Breast epithelium (tissue), 4 donors: ENCODE measurements around the gene PDZD2. TPM values are rescaled to one million over a fixed set of nuclear protein-coding genes. Genes with fewer than 3 reads are reported as not detected.

Experiments used
- DNase-seq, 2 donors: peaks; one replicate each; pipeline ENCODE4 v3.0.0-alpha.2; 2019; ENCODE audit warnings: low spot score in 2 of 2
- H3K27ac ChIP-seq, 2 donors: fragments of 200-600 bp; sonication (generic) in 1 of 2; one replicate each; pipeline ENCODE4 v1.5.1; 2016 to 2019; ENCODE audit warnings: mild to moderate bottlenecking in 1 of 2
- H3K27me3 ChIP-seq, 2 donors: fragments of 200-600 bp; sonication (generic) in 1 of 2; one replicate each; pipeline versions ENCODE4 v1.5.1 to v1.6.0; 2017 to 2019; ENCODE audit warnings: control low read depth in 1 of 2, mild to moderate bottlenecking in 1 of 2
- H3K36me3 ChIP-seq: fragments of 200-600 bp; one replicate; pipeline ENCODE4 v1.5.1; 2019
- H3K4me1 ChIP-seq, 2 donors: fragments of 200-600 bp; sonication (generic); one replicate each; pipeline ENCODE4 v1.5.1; 2016 to 2019; ENCODE audit warnings: control low read depth in 1 of 2
- H3K4me3 ChIP-seq, 3 donors: fragments of 200-600 bp; sonication (generic); 1 replicate in 2 of 3; 2 replicates in 1 of 3; pipeline ENCODE4 v1.5.1; 2016 to 2019; ENCODE audit warnings: mild to moderate bottlenecking in 3 of 3, moderate library complexity in 2 of 3
- H3K9me3 ChIP-seq, 2 donors: fragments of 200-600 bp; sonication (generic) in 1 of 2; one replicate each; pipeline ENCODE4 v1.5.1; 2016 to 2019; ENCODE audit warnings: control low read depth in 1 of 2
- CTCF ChIP-seq, 3 donors: fragments of 450-650 bp; IDR thresholded peaks; one replicate each; pipeline ENCODE4 v1.5.1; 2016 to 2017; ENCODE audit warnings: antibody characterized with exemption in 3 of 3, mild to moderate bottlenecking in 3 of 3, moderate library complexity in 3 of 3
- POLR2A ChIP-seq: fragments of 450-650 bp; IDR thresholded peaks from one replicate; pipeline ENCODE4 v1.6.1; 2016; ENCODE audit warnings: antibody characterized with exemption, mild to moderate bottlenecking, moderate library complexity
- POLR2AphosphoS5 ChIP-seq, 3 donors: sonication (generic); formaldehyde crosslinking; IDR thresholded peaks; one replicate each; pipeline ENCODE4 v1.6.1; 2017; ENCODE audit warnings: antibody characterized with exemption in 3 of 3
- intact Hi-C: fragments of 100-400 bp; cut with DNase I; formaldehyde crosslinking; loops from one replicate; pipeline ENCODE4 v1.15.1; 2023; ENCODE audit warnings: low total_unique reads
- total RNA-seq, 3 donors: library from RNA; depleted of rRNA; stranded (reverse); fragments of >200 nt; gene quantifications; one replicate each; pipeline ENCODE4 v1.1.0, GENCODE V29; 2016

PDZD2 gene
- total RNA-seq, 3 donors from 2014 or later: 16.8 to 23.3 (median 17.7) TPM

- no peak for DNase-seq
- TF ChIP-seq CTCF (IDR thresholded peaks at IDR 0.05) (no peak), POLR2A (no peak), POLR2AphosphoS5 (IDR thresholded peaks at IDR 0.05) (no peak)
- Histone ChIP-seq H3K27ac (no peak overlapping the region), H3K9me3 (no peaks in the 10 kb centered on the region), H3K4me3 (no peak overlapping the region), H3K36me3 (no peaks in the 10 kb centered on the region), H3K27me3 (no peaks in the 10 kb centered on the region), H3K4me1 (no peaks in the 10 kb centered on the region)
- intact Hi-C loops: no loop called here
Observed at GRCh38 chr5:32130865-32131264, 491.9 kb downstream of the PDZD2 start.

- intact Hi-C loops: no loop called here
- H3K27ac ChIP-seq: no peak overlapping the region
- DNase-seq: no peak
- no peaks in the 10 kb centered on the region for H3K4me1 ChIP-seq
- H3K36me3 ChIP-seq: no peaks in the 10 kb centered on the region
- TF ChIP-seq POLR2AphosphoS5 (IDR thresholded peaks at IDR 0.05) (no peak), CTCF (IDR thresholded peaks at IDR 0.05) (no peak), POLR2A (no peak)
- H3K27me3 ChIP-seq: no peaks in the 10 kb centered on the region
- no peaks in the 10 kb centered on the region for H3K9me3 ChIP-seq
- no peak overlapping the region for H3K4me3 ChIP-seq
Observed at GRCh38 chr5:32131604-32132003, 492.7 kb downstream of the PDZD2 start.

GRCh38 chr5:32132757-32133156 lies 493.8 kb downstream of the PDZD2 start:
- no peak for TF ChIP-seq POLR2A
- no peak for TF ChIP-seq POLR2AphosphoS5 (IDR thresholded peaks at IDR 0.05)
- TF ChIP-seq CTCF (IDR thresholded peaks at IDR 0.05): no peak
- intact Hi-C loops: no loop called here
- no peaks in the 10 kb centered on the region for H3K4me1 ChIP-seq

GRCh38 chr5:32135086-32135485 lies 496.2 kb downstream of the PDZD2 start:
- H3K9me3 ChIP-seq: no peaks in the 10 kb centered on the region
- no peaks in the 10 kb centered on the region for H3K36me3 ChIP-seq
- no peaks in the 10 kb centered on the region for H3K27me3 ChIP-seq
- no peak for DNase-seq
- TF ChIP-seq CTCF (IDR thresholded peaks at IDR 0.05): no peak
- no peak for TF ChIP-seq POLR2AphosphoS5 (IDR thresholded peaks at IDR 0.05)
- TF ChIP-seq POLR2A: no peak
- H3K27ac ChIP-seq: no peak overlapping the region
- H3K4me1 ChIP-seq: no peaks in the 10 kb centered on the region
- H3K4me3 ChIP-seq: no peak overlapping the region
- intact Hi-C loops: no loop called here

More at GRCh38 chr5:32132757-32133156, 493.8 kb downstream of the PDZD2 start:
- Histone ChIP-seq H3K9me3 (no peaks in the 10 kb centered on the region), H3K27me3 (no peaks in the 10 kb centered on the region), H3K36me3 (no peaks in the 10 kb centered on the region), H3K4me3 (no peak overlapping the region), H3K27ac (no peak overlapping the region)
- no peak for DNase-seq

- TF ChIP-seq CTCF (IDR thresholded peaks at IDR 0.05) (no peak), POLR2A (no peak), POLR2AphosphoS5 (IDR thresholded peaks at IDR 0.05) (no peak)
- H3K27me3 ChIP-seq: no peaks in the 10 kb centered on the region
- H3K36me3 ChIP-seq: no peaks in the 10 kb centered on the region
- no peak overlapping the region for H3K27ac ChIP-seq
- no peaks in the 10 kb centered on the region for H3K9me3 ChIP-seq
- DNase-seq: no peak
- H3K4me3 ChIP-seq: no peak overlapping the region
- intact Hi-C loops: no loop called here
- H3K4me1 ChIP-seq: no peaks in the 10 kb centered on the region
Observed at GRCh38 chr5:32136342-32136741, 497.4 kb downstream of the PDZD2 start.
